Retinal pigment epithelial cell (primary cell): ENCODE measurements around the gene FBXO42.

ENCODE experiments used
- DNase-seq: peaks from one replicate; pipeline ENCODE4 v3.0.0-alpha.2; 2010; ENCODE audit warnings: low read depth
- H3K4me3 ChIP-seq: 2 replicates; pipeline ENCODE4 v1.5.1; 2011; ENCODE audit warnings: mild to moderate bottlenecking, low read length, control low read depth, moderate library complexity
- TF ChIP-seq, protein P1 (sequence below): conservative IDR thresholded peaks from 2 replicates; pipeline ENCODE4 v1.5.1; 2011; ENCODE audit warnings: low read depth, low read length, control low read depth, inconsistent platforms

The FBXO42 gene

DNA sequence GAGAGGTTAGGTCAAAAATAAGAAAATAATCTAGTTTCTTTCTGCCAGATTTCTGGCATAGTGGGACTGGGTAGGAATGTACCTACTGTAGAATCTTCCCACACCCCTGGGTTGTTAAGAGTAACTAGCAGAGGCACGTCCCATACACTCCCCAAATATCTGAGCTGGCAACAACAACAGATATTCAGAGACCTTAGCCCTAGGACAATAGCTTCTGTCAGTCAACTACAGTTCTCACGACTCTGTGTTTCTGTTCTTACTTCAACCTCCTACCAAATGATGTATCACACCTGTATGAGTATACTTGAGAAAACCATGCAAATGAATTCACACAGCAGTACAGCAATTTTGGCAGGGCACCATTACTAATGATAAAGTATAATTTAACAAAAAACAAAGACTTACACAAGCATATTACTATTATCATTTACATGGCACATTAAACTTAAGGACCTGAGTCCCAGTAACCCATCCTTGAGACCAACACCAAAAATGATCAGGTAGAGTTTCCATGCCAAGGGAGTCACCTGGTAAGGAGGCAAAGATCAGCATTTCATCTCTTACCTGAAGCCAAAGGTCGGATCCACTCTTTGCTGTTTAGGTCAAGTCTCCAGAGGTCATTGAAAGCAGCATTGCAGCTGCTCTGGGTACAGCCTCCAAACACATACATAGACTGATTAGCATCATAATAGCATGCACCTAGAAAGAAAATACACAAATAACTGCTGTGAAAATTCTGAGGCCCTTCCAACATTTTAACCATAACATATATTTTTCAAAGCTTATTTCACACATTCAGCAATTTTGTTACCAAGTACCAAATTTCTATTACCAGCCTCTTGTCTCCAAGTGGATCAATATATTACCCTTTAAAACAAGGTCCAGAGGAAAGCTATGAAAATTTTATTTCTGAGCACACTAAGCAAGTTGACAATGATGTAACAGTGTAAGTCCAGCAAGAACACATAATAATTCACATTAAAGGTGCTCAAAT, 57.8 kb downstream of the FBXO42 start:
- no peak overlapping the region for H3K4me3 ChIP-seq
- TF ChIP-seq, protein P1, sequence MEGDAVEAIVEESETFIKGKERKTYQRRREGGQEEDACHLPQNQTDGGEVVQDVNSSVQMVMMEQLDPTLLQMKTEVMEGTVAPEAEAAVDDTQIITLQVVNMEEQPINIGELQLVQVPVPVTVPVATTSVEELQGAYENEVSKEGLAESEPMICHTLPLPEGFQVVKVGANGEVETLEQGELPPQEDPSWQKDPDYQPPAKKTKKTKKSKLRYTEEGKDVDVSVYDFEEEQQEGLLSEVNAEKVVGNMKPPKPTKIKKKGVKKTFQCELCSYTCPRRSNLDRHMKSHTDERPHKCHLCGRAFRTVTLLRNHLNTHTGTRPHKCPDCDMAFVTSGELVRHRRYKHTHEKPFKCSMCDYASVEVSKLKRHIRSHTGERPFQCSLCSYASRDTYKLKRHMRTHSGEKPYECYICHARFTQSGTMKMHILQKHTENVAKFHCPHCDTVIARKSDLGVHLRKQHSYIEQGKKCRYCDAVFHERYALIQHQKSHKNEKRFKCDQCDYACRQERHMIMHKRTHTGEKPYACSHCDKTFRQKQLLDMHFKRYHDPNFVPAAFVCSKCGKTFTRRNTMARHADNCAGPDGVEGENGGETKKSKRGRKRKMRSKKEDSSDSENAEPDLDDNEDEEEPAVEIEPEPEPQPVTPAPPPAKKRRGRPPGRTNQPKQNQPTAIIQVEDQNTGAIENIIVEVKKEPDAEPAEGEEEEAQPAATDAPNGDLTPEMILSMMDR = no peak
- DNase-seq = no peak

GRCh38 chr1:16293538-16293937, 58.7 kb downstream of the FBXO42 start:
- no peak for DNase-seq
- no peak overlapping the region for H3K4me3 ChIP-seq
- TF ChIP-seq, protein P1 = no peak

GRCh38 chr1:16292739-16293138, 59.5 kb downstream of the FBXO42 start:
- H3K4me3 ChIP-seq = no peak overlapping the region
- TF ChIP-seq, protein P1 = no peak

GRCh38 chr1:16289959-16290358, 62.3 kb downstream of the FBXO42 start:
- no peak overlapping the region for H3K4me3 ChIP-seq
- DNase-seq = no peak
- TF ChIP-seq, protein P1 = no peak

More at GRCh38 chr1:16292739-16293138, 59.5 kb downstream of the FBXO42 start:
- no peak for DNase-seq

DNA sequence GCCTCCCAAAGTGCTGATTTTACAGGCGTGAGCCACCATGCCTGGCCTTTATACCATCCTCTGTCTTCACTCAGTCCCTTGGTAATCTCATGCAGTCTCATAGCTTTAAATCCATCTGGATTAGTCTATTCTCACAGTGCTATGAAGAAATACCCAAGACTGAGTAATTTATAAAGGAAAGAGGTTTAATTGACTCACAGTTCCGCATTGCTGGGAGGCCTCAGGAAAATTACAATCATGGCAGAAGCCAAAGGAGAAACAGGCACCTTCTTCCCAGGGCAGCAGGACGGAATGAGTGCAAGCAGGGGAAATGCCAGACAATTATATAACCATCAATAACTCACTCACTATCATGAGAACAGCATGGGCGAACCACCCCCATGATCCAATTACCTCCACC, 66.2 kb downstream of the FBXO42 start:
- no peak for DNase-seq
- TF ChIP-seq, protein P1 = no peak
- no peak overlapping the region for H3K4me3 ChIP-seq

DNA sequence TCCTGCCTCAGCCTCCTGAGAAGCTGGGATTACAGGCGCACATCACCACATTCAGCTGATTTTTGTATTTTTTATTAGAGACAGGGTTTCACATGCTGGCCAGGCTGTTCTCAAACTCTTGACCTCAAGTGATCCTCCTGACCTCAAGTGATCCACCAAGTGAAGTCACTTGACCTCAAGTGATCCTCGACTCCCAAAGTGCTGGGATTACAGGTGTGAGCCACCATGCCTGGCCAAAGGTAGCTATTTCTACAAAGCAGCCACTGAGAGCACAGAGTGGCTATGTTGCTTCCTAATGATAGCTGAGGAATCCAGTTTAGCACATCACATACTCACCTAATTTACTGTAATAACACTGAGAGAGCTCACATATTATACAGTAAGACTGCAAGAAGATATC, 70.5 kb downstream of the FBXO42 start:
- TF ChIP-seq, protein P1 = no peak
- no peak overlapping the region for H3K4me3 ChIP-seq
- DNase-seq = no peak

DNA sequence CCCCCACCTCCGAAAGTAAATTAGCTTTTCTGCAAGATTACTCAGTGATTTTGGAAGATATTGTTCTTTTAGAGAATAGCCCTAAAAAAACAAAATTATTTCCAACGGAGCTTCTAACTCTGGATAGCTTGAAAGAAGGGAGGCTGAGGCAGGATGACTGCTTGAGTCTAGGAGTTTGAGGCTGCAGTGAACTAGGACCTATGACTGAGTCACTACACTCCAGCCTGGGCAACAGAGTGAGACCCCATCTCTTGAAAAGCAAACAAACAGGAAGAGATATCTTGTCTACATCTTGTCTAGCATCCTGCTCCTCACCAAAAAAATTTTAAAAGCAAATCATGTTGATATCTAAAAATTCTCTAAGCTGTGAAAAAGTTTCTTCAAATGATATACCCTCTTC, 73.1 kb downstream of the FBXO42 start:
- no peak for DNase-seq
- H3K4me3 ChIP-seq = no peak overlapping the region
- TF ChIP-seq, protein P1 = no peak
